ENCODE measurements around the gene CCND3. TPM values are rescaled to one million over a fixed set of nuclear protein-coding genes. Genes with fewer than 3 reads are reported as not detected.
A peak's percentile ranks its signal among the peaks of the same experiment; 100 is the strongest.

The CCND3 gene
- total RNA-seq, 1 donor from 2014 or later = 182 TPM

DNA sequence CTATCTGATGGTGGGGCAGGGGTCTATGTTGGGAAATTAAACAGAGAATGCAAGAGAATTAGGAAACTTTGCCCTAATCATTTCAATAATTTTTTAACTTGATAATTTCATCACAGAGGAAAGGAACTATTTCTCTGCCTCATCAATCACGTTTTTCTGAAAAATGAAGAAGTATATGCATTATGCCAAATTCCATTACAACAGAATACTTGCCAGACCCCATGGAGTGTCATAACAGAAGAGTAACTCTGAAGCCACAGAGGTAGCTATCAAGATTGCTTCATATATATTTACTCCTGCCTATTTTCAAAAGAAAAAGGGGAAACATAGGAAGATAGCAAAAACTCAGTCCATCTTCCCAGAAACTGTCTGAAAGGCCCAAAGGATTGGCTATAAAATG lies 40.7 kb downstream of the CCND3 start:
- no peak for ATAC-seq
- Histone ChIP-seq H3K36me3 (peaks cover 23% of the 10 kb centered on the region), H3K4me3 (no peak overlapping the region), H3K4me1 (peaks cover 6% of the 10 kb centered on the region), H3K27ac (no peak overlapping the region), H3K9me3 (no peaks in the 10 kb centered on the region), H3K27me3 (ENCODE audit: low read depth) (no peaks in the 10 kb centered on the region)
- DNase-seq = no peak
- TF ChIP-seq, protein P1, sequence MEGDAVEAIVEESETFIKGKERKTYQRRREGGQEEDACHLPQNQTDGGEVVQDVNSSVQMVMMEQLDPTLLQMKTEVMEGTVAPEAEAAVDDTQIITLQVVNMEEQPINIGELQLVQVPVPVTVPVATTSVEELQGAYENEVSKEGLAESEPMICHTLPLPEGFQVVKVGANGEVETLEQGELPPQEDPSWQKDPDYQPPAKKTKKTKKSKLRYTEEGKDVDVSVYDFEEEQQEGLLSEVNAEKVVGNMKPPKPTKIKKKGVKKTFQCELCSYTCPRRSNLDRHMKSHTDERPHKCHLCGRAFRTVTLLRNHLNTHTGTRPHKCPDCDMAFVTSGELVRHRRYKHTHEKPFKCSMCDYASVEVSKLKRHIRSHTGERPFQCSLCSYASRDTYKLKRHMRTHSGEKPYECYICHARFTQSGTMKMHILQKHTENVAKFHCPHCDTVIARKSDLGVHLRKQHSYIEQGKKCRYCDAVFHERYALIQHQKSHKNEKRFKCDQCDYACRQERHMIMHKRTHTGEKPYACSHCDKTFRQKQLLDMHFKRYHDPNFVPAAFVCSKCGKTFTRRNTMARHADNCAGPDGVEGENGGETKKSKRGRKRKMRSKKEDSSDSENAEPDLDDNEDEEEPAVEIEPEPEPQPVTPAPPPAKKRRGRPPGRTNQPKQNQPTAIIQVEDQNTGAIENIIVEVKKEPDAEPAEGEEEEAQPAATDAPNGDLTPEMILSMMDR (IDR thresholded peaks at IDR 0.05) = no peak
- intact Hi-C loops (cut with DNase I) = no loop called here

DNA sequence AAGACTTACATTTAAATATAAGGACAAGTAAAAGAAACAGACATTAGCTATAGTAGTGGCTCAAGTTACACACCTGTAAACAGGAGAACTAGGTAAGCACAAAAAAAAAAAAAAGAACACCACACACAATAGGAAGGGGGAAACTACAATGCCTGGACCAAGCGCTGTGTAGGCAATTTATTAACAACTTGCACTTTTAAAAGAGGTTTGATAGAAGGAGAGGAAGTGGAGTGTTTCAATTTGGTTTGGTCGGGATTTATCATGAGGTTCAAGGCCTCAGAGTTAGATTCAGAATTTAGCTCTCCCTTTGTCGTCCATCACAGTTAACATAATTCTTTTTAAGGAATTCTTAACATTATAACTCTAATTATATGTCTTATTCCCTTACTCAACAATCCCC lies 45.3 kb downstream of the CCND3 start:
- intact Hi-C loops (cut with DNase I) = no loop called here

DNA sequence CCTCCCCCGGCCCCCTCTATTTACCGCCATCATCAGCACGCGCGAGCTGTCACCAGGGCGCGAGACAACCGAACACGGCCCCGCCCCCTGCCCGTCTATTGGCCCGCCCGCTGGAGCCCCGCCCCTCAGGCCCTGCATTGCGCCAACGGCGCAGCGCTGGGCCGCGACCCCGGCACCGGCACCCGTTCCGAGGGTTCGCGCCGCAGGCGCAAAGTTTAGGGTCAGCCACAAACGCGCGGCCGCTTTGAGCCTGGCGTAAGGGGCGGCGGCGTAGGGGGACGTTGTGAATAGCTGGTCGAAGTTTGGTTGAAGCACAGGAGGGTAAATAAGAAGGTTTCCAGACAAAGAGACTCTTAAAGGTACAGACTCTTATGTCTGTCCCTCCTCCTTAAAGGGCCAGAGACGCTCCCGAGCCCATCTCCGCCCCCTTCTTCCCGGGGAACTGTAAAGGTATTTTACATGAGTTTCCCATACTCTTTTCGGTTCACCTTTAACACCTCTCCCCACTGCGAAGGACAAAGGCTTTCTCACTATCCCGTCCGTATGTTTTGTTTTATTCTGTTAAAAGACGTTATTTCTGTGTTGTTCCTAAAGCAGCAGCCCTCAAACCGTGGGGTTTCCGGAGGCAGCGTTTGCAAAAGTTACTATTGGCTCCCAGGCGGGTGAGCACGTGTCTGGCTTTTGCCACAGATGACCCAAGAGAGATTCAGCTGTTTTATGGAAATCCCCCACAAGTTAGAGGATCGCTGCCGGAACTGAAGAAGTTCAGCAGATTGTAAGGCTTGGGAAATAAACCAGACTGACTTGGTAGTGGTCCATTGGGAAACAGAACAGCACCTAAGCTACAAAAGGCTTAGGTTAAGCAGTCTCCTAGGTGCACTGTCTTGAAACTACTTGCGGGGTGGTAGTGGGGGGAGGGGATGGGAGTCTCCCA lies 46.0 kb downstream of the CCND3 start, which contains the start of gene USP49:
USP49 (minus strand) TSS at position 76 of the 934 bp plus-strand sequence. CDS start 88,392 bp downstream, outside the sequence.
- DNase-seq (peak; percentile 94), ATAC-seq (peak; percentile 99)
- Histone ChIP-seq H3K4me1 (peaks cover 20% of the 10 kb centered on the region), H3K36me3 (no peaks in the 10 kb centered on the region), H3K9me3 (no peaks in the 10 kb centered on the region), H3K4me3 (peak within 1 kb of the TSS; percentile 75), H3K27ac (peak within 1 kb of the TSS; percentile 80), H3K27me3 (ENCODE audit: low read depth) (no peaks in the 10 kb centered on the region)
- intact Hi-C loops (cut with DNase I) = no loop called here
- TF ChIP-seq, protein P1 (IDR thresholded peaks at IDR 0.05) = no peak

More for the DNA sequence above, 45.3 kb downstream of the CCND3 start:
- Histone ChIP-seq H3K4me1 (peaks cover 20% of the 10 kb centered on the region), H3K36me3 (no peaks in the 10 kb centered on the region), H3K9me3 (no peaks in the 10 kb centered on the region), H3K4me3 (peak overlapping the region; percentile 75), H3K27me3 (ENCODE audit: low read depth) (no peaks in the 10 kb centered on the region), H3K27ac (peak overlapping the region; percentile 80)
- no peak for ATAC-seq
- no peak for DNase-seq
- TF ChIP-seq, protein P1 (IDR thresholded peaks at IDR 0.05) = no peak

DNA sequence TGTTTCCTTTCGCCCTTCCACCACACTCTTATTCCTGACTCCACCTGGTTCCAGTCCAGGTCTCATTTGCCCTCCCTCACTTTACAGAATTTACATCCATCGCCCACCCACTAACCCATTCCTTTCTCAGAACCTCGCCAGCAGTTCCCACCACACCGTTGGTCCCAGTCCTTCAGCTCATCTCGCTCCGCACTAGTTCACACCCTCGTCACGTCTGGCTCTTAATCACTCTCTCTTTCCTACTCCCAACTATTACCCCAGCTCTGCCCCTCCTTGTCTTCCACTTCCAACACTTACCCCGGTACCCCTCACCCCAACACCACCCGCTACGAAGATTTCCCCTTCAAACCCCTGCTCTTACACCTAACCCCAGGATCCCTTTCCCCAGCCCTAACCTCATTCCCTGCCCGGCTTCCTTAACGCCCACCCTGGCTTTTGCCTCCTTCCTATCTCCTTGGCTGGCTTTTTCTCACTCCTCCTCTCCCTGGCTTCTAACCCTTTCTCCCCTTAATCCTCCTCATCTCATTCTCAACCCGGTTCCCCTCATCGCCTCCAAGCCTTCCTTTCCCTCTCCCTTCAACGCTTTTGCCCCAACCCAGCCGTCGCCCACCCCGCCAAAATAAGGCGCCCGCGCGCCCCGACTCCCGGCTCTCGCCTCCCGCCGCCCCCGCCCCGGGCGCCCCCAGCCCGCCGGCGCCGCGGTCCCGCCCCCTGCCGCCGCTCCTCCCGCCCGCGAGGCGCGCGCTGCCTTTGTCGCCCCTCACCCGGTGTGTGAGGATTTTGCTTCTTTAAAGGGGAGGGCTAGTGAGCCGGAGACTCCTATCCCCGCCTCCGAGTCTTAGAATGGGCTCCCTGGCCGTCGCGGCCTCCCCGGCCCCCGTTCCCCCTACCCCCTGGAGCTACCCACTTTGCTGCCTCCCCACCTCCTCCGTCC lies 47.0 kb downstream of the CCND3 start:
- Histone ChIP-seq H3K9me3 (no peaks in the 10 kb centered on the region), H3K4me3 (peak overlapping the region; percentile 75), H3K27ac (peak overlapping the region; percentile 80), H3K36me3 (no peaks in the 10 kb centered on the region), H3K4me1 (peaks cover 20% of the 10 kb centered on the region), H3K27me3 (ENCODE audit: low read depth) (no peaks in the 10 kb centered on the region)
- ATAC-seq = peak; percentile 62 to 70
- DNase-seq = no peak
- TF ChIP-seq, protein P1 (IDR thresholded peaks at IDR 0.05) = no peak
- intact Hi-C loops (cut with DNase I) = no loop called here

DNA sequence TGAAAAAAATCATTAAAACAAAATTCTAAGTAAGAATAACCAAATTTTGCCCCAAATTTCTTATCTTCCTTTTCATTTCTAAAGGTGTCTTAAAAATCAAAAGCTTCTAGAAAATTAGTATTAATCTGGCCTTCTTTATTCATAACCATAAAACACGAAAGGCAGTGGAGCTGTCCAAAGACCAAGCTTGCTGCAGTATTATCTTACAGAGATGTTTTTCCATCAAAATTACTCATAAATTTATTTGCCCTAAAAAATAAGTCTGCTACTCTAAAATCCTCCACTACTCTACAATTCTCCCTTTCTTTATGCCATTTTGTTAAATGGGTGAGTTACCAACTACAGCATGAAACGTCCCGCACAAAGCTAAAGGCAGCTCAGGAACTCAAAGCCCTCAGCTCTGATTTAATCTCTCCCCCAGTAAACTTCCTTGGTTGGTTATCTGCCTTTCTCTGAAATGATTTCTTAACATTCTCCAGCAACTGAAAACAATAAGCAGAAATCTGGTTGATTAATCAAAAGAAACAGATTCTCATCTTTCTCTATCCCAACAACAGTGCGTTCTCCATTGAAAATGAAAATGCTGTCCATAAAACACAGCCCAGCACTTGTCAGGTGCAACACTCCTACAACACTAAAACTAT lies 48.6 kb downstream of the CCND3 start:
- intact Hi-C loops (cut with DNase I) = no loop called here
- no peak for ATAC-seq
- Histone ChIP-seq H3K27me3 (ENCODE audit: low read depth) (no peaks in the 10 kb centered on the region), H3K9me3 (no peaks in the 10 kb centered on the region), H3K4me3 (no peak overlapping the region), H3K36me3 (no peaks in the 10 kb centered on the region), H3K4me1 (peaks cover 20% of the 10 kb centered on the region), H3K27ac (no peak overlapping the region)
- DNase-seq = no peak
- TF ChIP-seq, protein P1 (IDR thresholded peaks at IDR 0.05) = no peak

Data from lower lobe of right lung (tissue), 2 donors.